PC-9 (cell line): ENCODE data around the gene TMEM82. TPM values are rescaled to one million over a fixed set of nuclear protein-coding genes. Genes with fewer than 3 reads are reported as not detected.

Experiments
- BruUV-seq: library from RNA; stranded (reverse); fragments of 400-500 nt; replicated peaks from 2 replicates; lab custom pipeline; 2021; lab: Mats Ljungman, UMichigan
- CTCF ChIA-PET: fragments of 300-600 bp; sonication (Branson Sonifier 250); formaldehyde crosslinking; loops from one replicate; lab custom pipeline; 2022; ENCODE audit warnings: antibody characterized with exemption; lab: Charles Lee
- POLR2A ChIA-PET: fragments of 300-600 bp; sonication (Branson Sonifier 250); formaldehyde crosslinking; loops from one replicate; lab custom pipeline; 2022; ENCODE audit warnings: antibody characterized with exemption; ENCODE audit not compliant: unreplicated experiment; lab: Charles Lee
- DNase-seq, 2 experiments: peaks; one replicate each; pipeline versions ENCODE4 v3.0.0 to v3.0.0-alpha.2; 2015 to 2022; ENCODE audit warnings: mixed read lengths in 1 of 2
- H2AFZ ChIP-seq: fragments of 200-600 bp; sonication (generic); 2 replicates; pipeline ENCODE4 v1.8.1; 2017; ENCODE audit warnings: antibody characterized with exemption
- H3F3A ChIP-seq: fragments of 200-600 bp; sonication (generic); 2 replicates; pipeline ENCODE4 v1.8.1; 2017; ENCODE audit warnings: antibody characterized with exemption, mild to moderate bottlenecking, low read depth; ENCODE audit not compliant: insufficient read depth
- H3K27ac ChIP-seq: fragments of 200-600 bp; sonication (generic); 2 replicates; pipeline ENCODE4 v1.6.1; 2016; ENCODE audit warnings: mixed run types
- H3K27me3 ChIP-seq: fragments of 200-600 bp; sonication (generic); 2 replicates; pipeline ENCODE4 v1.6.1; 2016; ENCODE audit warnings: low read depth, mixed run types; ENCODE audit not compliant: insufficient read depth
- H3K36me3 ChIP-seq: fragments of 200-600 bp; sonication (generic); 2 replicates; pipeline ENCODE4 v1.6.1; 2016; ENCODE audit warnings: low read depth, mixed run types
- H3K4me1 ChIP-seq: fragments of 200-600 bp; sonication (generic); replicated peaks from 2 replicates; pipeline ENCODE4 v1.6.1; 2016; ENCODE audit warnings: mixed run types; ENCODE audit not compliant: insufficient read depth
- H3K4me2 ChIP-seq: fragments of 200-600 bp; sonication (generic); 2 replicates; pipeline ENCODE4 v1.6.1; 2017; ENCODE audit warnings: mixed run types
- H3K4me3 ChIP-seq: fragments of 200-600 bp; sonication (generic); 2 replicates; pipeline ENCODE4 v1.6.1; 2016; ENCODE audit warnings: mixed run types
- H3K79me2 ChIP-seq: fragments of 200-600 bp; sonication (generic); 2 replicates; pipeline ENCODE4 v1.6.1; 2017; ENCODE audit warnings: low read depth, mixed run types
- H3K9me2 ChIP-seq: fragments of 200-600 bp; sonication (generic); 2 replicates; pipeline ENCODE4 v1.8.1; 2017; ENCODE audit warnings: mild to moderate bottlenecking; ENCODE audit not compliant: insufficient read depth
- H3K9me3 ChIP-seq: fragments of 200-600 bp; sonication (generic); 2 replicates; pipeline ENCODE4 v1.8.1; 2016; ENCODE audit warnings: low read depth; ENCODE audit not compliant: insufficient read depth
- H4K20me1 ChIP-seq: fragments of 200-600 bp; sonication (generic); 2 replicates; pipeline ENCODE4 v1.8.1; 2017; ENCODE audit not compliant: insufficient read depth
- CTCF ChIP-seq: fragments of 200-600 bp; sonication (generic); conservative IDR thresholded peaks from 2 replicates; pipeline ENCODE4 v1.6.1; 2017; ENCODE audit warnings: mixed run types, antibody characterized with exemption, mild to moderate bottlenecking, moderate library complexity
- EZH2 ChIP-seq: fragments of 200-600 bp; sonication (generic); IDR thresholded peaks from 2 replicates; pipeline ENCODE4 v1.8.0; 2017; ENCODE audit warnings: antibody characterized with exemption, low read depth
- intact Hi-C: fragments of 100-400 bp; cut with micrococcal nuclease; formaldehyde crosslinking; loops from one replicate; pipeline ENCODE4 v1.10.0; 2022; ENCODE audit not compliant: unreplicated experiment
- total RNA-seq: library from RNA; stranded (reverse); gene quantifications from 2 replicates; pipeline ENCODE4 v1.2.3, GENCODE V29; 2021

Gene TMEM82
- total RNA-seq, 1 experiment from 2014 or later, result not detected

- intact Hi-C loops, result no loop called here
- no peak overlapping the region for H3K27ac ChIP-seq
- POLR2A ChIA-PET, result interaction anchor here (0.5 to 0.6 kb wide), 2 partner anchors 108 to 216 kb away, joined by 6 to 36 read pairs; no protein-coding TSS in a partner anchor
Observed at GRCh38 chr1:15757016-15757543, 14.8 kb downstream of the TMEM82 start.

GRCh38 chr1:15757575-15758342 lies 15.5 kb downstream of the TMEM82 start:
- Histone ChIP-seq H2AFZ (no peak overlapping the region), H3K36me3 (no peaks in the 10 kb centered on the region), H3K27me3 (no peaks in the 10 kb centered on the region), H3F3A (peaks cover 11% of the 10 kb centered on the region; the same call in 1 of the 2 replicates), H4K20me1 (no peaks in the 10 kb centered on the region), H3K4me1 (peaks cover 12% of the 10 kb centered on the region), H3K79me2 (peaks cover 13% of the 10 kb centered on the region), H3K4me3 (no peak overlapping the region), H3K27ac (no peak overlapping the region), H3K9me3 (no peaks in the 10 kb centered on the region), H3K9me2 (no peaks in the 10 kb centered on the region), H3K4me2 (no peak overlapping the region)
- BruUV-seq, result TSS peak; percentile 16
- CTCF ChIA-PET, result no interaction called here
- POLR2A ChIA-PET, result no interaction called here
- peak in 1 of 2 experiments; percentile 33 for DNase-seq
- intact Hi-C loops, result no loop called here
- TF ChIP-seq CTCF, result no peak
- TF ChIP-seq EZH2, result no peak

More at GRCh38 chr1:15757016-15757543, 14.8 kb downstream of the TMEM82 start:
- Histone ChIP-seq H3K4me2 (peak overlapping the region; percentile 53), H3K4me3 (no peak overlapping the region; the same call in 1 of the 2 replicates), H4K20me1 (no peaks in the 10 kb centered on the region), H3K36me3 (no peaks in the 10 kb centered on the region), H3F3A (peaks cover 11% of the 10 kb centered on the region; the same call in 1 of the 2 replicates), H3K4me1 (peaks cover 12% of the 10 kb centered on the region), H3K79me2 (peaks cover 13% of the 10 kb centered on the region), H3K27me3 (no peaks in the 10 kb centered on the region), H3K9me2 (no peaks in the 10 kb centered on the region), H3K9me3 (no peaks in the 10 kb centered on the region), H2AFZ (no peak overlapping the region)
- CTCF ChIA-PET, result interaction anchor here (0.7 kb wide), 1 partner anchor 32 kb away, joined by 3 read pairs; no protein-coding TSS in a partner anchor
- DNase-seq, result no peak
- TF ChIP-seq CTCF (no peak), EZH2 (no peak)
- no TSS peak for BruUV-seq

GRCh38 chr1:15758343-15758931 lies 16.1 kb downstream of the TMEM82 start, which contains the start of gene FBLIM1:
Gene FBLIM1, plus strand, starts transcription at chr1:15758795. Its CDS starts 6,189 bp downstream, at chr1:15764984.
- TF ChIP-seq EZH2 (no peak), CTCF (no peak)
- Histone ChIP-seq H3K27ac (peak within 1 kb of the TSS; percentile 16; the same call in 1 of the 2 replicates), H3K4me3 (peak within 1 kb of the TSS; percentile 72), H3F3A (peaks cover 11% of the 10 kb centered on the region; the same call in 1 of the 2 replicates), H3K36me3 (no peaks in the 10 kb centered on the region), H3K9me2 (no peaks in the 10 kb centered on the region), H3K9me3 (no peaks in the 10 kb centered on the region), H3K79me2 (peaks cover 13% of the 10 kb centered on the region), H4K20me1 (no peaks in the 10 kb centered on the region), H3K27me3 (no peaks in the 10 kb centered on the region), H2AFZ (peak within 1 kb of the TSS; percentile 66), H3K4me2 (peak within 1 kb of the TSS; percentile 79), H3K4me1 (peaks cover 12% of the 10 kb centered on the region)
- intact Hi-C loops, result no loop called here
- no TSS peak for BruUV-seq
- POLR2A ChIA-PET, result no interaction called here
- DNase-seq, result peak in 1 of 2 experiments; percentile 41
- CTCF ChIA-PET, result no interaction called here
